ENCODE results near the gene KRT14. TPM values are rescaled to one million over a fixed set of nuclear protein-coding genes. Genes with fewer than 3 reads are reported as not detected.
"Not testable (repeated sequence)": the region's sequence is repeated elsewhere in the genome, so short reads cannot be mapped to it uniquely, and the experiment has no call there.

KRT14 gene
- total RNA-seq, 1 donor from 2014 or later: not detected

DNA sequence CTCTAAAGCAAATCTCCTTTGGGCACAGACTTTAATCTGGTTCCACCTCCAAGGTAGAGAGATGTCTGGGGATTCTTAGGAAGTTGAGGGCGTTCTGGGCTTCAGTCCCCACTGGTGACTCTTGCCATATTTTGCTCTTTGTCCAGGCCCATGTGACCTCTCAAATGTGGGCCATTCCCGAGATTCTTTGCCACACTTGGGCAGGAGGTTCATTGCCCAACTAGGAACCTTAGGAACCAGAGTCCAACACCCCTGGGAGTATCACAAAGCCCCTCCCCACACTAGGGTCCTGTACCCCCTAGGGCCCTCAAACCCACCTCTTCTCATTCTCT lies 6.5 kb downstream of the KRT14 start:
- no peak for DNase-seq (ENCODE audit: low read depth)

DNA sequence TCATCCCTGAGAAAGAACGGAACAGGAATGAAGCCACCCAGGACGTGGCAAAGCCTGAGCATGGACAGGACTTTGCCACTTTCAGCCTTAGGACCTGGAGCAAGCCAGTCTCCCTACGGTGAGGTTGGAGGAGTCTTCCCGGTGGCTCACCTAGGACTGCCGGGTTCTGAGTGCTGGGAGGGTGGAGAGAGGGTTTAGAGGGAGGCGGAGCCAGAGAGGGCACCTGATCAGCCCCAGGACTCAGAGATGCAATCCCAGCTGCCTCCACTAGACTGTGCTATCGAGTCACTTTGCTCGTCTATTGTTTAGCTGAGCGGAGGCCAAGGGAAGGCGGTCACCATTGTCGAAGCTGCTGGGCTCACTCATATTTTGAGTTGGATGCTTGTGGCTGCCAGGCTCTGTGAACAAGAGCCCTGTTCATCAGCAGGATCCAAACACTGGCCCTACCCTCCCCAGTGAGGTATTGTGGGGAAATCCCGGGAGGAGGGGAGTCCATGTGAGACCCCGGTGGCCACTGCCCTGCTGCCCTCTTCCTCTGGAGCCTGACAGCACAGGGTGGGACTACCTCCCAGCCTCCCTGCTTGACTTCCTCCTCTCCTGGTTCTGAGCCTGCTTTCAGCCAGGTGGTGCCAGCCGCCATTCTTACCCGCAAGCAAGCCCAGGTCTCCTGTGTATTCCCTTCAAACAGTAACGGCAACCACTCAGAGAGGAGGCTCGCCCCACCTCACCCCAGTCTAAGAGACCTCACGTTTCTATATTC lies 7.0 kb downstream of the KRT14 start:
- DNase-seq (ENCODE audit: low read depth): peak; percentile 63

DNA sequence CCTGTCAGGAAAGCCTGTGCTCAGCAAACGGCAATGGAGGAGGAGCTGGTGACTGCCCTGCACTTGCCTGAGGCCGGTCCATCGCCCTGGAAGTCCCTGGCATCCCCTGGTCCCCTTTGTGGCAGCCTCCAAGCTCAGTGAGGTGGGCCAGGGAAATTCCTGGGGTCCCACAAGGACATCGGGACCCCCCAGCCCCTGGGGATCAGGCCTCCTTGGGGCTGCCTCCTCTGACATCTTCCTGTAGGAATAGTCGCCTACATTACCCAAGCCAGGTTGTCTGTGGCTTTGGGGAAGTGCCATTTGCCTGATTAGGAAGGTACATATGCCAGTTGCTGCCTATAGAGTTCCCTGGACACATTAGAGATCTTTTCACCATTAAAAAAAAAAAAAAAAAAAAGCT lies 7.7 kb downstream of the KRT14 start:
- no peak for DNase-seq (ENCODE audit: low read depth)

DNA sequence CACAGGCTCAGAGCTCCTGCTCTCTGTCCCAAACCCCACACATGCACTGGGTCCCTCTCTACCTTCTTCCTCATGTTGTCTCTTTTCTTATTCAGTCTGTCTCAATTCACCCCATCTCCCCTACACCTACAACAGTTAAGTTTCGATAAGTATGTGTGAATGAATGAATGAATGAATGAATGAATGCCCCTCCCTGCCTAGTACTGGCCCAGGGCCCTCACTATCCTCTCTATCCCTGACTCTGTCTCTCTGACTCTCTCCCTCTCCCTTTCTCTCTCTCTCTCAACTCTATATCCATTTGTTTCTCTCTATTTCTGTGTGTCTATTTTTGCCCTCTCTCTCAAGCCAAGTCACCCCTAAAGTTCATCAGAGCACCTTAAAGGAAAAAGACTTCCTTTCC lies 8.2 kb downstream of the KRT14 start:
- DNase-seq (ENCODE audit: low read depth): no peak

DNA sequence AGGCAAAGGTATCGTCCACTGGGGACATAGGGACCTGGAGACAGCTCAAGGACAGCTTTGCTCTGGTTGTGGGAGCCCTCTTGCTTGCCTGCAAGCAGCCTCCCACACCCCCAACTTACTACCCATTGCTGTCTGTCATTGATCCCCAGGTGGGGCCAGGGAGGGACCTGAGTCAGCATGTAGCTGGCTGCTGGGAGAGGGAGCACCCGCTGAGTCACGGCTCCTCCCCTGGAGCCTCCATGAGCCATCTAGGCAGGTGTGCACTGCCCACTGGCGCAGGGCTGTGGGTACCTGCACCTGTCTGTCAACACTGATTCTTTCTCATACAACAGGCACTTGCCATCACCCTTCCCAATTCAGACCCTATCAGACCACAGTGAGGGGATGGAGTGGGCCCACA lies 10.0 kb downstream of the KRT14 start:
- DNase-seq (ENCODE audit: low read depth): not testable (repeated sequence)

DNA sequence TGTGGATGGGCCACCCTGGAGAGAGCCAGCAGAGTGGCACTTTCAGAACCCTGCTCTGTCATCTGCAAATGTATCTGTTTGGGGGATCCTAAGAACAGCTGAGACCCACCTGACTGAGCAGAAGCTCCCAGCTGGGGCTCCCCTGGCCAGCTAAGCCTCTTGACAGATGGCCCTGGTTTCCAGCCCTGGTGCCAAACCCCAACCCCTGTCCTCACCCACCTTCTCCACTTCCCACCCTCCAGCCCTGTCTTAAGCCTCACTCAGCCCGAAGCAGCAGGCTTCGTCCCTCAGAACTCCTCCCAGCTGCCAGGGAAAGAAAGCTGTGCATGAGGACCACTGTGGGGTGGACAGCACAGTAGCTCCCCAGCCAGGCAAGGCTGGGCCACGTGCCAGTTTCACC lies 11.4 kb downstream of the KRT14 start:
- peak; percentile 62 for DNase-seq (ENCODE audit: low read depth)

DNA sequence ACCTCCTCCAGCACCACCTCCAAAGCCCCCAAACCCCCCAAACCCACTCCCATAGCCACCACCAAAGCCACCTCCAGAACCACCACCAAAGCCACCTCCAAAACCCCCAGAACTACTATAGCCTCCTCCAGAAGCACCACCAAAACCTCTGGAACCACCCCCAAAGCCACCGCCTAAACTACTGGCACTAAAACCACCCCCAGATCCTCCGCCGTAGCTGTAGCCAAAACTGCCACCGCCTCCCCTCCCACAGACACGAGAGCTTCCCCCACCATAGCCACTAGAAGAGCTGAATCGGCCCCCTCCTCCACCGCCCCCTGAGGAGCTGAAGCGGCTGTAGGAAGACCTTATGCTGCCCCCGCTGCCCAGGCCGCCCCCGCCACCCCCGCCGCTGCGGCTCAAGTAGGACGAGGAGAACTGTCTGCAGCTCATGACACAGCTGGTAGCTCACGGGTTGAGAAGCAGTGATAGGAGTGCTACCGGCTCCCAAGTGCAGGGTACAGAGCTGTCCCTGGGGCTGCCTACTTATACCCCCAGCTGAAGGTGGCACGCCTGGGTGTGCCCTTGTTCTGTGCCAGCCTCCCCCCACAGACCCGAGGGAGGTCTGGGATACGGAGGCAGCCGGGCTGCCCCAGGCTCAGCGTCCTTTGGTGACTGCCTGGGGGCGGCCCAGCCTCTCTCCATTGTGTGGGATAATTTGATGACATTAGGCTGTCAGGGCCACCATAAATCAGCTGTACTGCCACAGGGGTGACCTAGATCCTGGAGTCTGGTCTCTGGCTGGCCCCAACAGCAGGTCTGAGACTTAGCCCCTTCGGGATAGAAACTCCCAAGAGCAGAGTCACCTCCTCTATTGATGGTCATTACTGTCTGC lies 14.9 kb downstream of the KRT14 start, which contains the start of gene KRT9:
Gene KRT9, minus strand, starts transcription at position 499 of the 874 bp plus-strand sequence. Its CDS starts 67 bp downstream, at position 432.
- no peak for DNase-seq (ENCODE audit: low read depth)

DNA sequence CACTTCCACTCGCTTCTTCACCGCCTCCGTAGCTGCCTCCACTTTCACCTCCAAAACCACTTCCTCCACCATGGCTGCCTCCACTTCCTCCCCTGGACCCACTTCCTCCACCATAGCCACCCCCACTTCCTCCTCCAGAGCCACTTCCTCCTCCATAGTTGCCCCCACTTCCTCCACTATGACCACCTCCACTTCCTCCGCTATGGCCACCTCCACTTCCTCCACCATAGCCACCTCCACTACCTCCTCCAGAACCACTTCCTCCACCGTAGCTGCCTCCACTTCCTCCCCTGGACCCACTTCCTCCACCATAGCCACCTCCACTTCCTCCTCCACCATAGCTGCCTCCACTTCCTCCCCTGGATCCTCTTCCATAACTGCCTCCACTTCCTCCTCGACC lies 19.4 kb downstream of the KRT14 start:
- no peak for DNase-seq (ENCODE audit: low read depth)

DNA sequence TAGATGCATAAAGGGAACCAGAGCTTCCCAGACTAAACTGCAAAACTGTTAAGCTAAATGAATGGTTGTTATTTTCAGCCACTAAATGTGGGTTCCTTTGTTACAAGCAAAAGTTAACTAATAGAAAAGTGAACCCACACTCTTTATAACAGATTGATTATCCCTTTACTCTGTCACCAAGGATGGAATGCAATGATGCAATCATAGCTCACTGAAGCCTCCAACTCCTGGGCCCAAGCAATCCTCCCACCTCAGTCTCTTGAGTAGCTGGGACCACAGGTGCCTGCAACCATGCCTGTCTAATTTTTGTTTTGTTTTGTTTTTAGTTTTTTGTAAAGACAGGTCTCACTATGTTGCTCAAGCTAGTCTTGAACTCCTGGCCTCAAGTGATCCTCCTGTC lies 21.4 kb downstream of the KRT14 start:
- DNase-seq (ENCODE audit: low read depth): no peak

DNA sequence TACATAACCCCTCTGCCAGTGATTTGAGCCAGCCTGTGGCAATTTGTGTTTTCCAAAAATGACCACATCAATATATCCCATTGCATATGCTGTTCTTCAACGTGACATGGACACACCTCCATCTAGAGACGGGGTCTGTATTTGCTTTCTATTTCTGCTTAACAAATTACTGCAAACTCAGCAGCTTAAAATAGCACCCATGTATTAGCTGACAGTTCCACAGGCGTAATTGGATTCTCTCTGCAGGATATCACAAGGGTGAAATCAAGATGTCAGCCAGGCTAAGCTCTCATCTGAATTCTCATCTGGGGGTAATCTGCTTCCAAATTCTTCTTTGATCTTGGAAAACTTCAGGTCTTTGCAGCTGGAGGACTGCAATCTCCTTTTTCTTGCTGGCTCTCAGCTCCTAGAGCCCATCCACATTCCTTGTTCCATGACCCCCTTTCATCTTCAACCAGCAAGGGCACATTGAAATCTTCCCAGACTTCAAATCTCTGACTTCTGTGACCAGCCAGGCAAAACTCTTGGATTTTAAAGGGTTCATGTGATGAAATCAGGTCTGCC lies 23.0 kb downstream of the KRT14 start:
- peak; percentile 11 for DNase-seq (ENCODE audit: low read depth)

DNA sequence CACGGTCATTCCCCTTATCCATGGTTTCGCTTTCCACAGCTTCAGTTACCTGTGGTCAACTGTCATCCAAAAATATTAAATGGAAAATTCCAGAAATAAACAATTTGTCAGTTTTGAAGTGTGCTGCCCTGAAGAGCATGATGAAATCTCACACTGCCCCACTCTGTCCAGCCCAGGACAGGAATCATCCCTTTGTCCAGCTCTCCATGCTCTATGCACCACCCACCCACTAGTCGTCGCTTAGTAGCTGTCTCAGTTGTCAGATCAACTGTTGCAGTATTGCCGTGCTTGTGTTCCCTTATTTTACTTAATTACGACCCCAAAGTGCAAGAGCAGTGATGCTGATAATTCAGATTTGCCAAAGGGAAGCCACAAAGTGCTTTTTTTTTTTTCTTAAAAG lies 25.1 kb downstream of the KRT14 start:
- DNase-seq (ENCODE audit: low read depth): no peak

DNA sequence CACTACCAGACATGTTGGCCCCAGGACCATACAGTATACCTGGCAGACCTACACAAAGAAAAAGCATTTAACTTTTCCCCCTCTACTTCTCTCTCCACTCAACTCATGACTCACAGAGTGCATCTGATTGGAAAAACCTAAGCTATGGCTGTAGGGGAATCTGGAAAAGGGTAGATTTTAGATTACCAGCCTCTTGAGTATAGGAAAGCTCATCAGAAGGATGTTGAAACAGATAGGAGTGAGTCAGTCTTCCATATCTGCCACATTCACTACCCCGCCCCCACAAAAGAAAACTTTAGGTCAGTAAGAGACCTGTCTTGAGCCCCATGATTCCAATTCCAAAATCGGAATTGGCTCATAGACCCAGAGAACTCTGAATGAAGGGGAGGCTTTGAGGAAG lies 27.1 kb downstream of the KRT14 start:
- DNase-seq (ENCODE audit: low read depth): no peak

DNA sequence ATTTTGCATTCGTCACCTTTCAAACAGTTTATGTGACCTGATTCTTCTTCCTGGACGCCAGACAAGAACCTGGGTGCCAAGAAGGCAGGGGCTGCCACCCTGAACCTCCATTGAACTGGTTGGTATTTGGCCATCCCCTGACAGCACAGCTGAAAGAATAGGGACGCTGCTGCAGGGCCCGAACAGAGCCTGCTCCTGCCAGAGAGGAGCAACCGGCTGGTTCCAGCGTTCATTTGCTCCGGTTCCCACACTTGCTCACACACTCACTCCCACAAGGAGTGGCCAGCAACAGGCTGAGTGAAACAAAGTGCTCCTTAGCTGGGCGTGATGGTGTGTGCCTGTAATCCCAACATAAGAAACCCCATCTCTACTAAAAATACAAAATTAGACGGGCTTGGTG lies 29.8 kb downstream of the KRT14 start:
- DNase-seq (ENCODE audit: low read depth): no peak

DNA sequence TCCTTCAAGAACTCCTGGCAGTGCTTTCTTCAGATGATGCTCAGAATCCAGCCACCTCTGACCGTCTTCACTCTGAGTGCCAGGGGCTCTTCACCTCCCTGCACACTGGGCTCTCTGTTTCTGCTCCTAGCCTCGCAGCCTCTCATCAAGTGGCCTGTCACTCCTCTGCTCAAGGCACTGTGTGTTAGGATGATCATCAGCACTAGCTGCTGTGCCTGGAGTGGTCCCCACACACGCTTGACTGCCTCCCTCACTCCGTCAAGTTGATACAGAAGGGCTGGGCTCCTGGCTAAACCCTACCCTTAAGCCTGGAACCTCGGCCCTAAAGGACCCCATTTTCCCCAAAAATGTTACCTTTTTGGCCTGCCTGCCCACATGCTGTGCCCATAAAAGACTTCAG lies 30.4 kb downstream of the KRT14 start:
- DNase-seq (ENCODE audit: low read depth): no peak

DNA sequence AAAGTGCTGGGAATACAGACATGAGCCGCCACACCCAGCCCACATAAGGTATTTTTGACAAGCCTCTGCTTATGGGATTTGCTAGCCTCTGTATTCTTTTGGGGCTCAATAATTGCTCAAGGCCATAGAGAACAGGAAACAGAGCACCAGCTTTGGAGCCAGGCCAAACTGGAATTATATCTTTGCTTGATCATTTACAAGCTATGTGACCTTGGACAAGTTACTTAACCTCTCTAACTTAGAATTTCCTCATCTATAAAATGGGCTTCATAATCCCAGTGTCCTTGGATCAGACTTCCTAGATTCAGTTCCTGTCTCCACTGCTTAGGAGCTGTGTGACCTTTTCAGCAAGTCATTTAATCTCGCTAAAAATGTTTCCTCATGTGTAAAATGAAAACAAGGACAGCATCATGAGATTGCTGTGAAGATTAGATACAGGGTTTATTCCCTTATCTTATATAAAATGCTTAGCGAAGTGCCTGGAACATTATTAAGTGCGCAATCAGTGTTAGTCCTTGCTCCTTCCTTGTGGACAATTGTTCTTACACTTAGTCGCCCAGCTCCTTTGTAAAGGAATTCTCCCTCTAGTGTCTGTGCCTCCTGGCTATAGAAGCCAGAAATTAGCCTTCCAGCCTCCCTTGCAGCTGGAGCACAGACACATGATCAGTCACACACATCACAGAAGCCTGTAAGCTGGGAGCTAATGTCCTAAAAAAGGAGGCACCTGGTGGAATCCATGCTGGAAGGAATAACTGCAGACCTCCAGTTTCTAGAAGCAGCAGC lies 31.4 kb downstream of the KRT14 start:
- no peak for DNase-seq (ENCODE audit: low read depth)

DNA sequence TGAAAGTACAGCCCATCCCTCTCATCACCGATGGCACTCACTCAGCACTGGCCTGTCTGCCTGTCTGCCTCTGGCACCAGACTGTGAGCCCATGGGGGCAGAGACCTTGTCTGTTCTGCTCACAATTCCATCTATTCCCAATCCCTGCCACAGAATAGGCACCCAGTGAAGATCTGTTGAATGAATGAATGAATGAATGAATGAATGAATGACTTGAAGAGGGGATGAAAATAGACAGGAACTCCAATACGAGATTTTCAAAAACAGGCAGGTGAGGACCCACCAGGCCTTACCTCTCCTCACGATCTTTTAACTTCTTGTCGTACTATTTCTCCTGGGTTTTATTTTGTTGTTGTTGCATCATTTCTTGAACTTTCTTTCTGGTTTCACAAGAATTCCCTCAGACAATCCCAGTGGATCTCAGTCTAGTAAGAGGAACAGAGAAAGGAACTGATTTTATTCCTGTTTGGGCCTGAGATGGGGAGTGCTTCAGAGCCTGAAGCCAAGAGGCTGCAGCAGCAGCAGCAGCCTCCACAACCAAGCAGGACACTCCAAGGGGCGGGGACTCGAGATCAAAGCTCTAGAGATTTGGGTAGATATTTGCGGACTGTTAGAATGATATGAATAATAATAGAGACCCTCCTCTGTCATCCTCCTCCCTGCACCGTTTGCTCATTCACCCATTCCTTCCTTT lies 32.6 kb downstream of the KRT14 start:
- DNase-seq (ENCODE audit: low read depth): no peak

DNA sequence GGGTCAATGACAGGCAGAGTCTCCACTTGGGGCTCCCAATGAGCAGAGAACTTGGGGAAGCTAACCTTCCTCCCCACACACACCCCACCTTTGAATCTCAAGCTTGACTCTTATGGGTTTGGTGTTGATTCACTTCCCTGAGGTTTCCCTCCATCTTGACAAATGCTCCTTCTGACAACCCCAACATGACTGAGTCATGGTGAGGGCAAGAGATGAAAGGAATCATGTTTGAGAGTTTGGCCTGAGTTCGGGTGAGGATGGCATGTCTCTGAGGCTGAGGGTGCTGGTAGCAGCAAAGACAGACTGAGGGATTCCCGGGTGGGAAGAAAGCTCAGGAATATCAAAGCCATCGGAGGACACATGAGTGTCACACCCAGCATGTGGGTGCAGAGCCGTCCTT lies 33.5 kb downstream of the KRT14 start:
- no peak for DNase-seq (ENCODE audit: low read depth)

DNA sequence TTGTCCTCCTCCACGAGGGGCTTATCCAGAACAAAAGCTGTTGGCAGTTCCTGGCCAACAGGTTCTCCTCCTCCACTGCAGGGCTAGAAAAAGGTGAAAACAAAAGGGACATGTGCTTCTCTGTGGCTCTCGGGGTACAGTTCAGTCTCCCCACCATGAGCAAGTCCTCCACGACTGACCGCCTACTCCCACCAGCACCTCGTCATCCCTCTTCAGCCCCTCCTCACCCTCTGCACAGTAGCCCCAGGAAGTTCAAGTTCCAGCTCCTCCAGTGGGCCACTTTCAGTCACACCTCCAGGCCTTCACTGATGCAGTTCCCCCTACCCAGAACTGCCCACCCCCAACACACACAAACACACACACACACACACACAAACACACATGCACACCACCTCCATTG lies 34.2 kb downstream of the KRT14 start:
- no peak for DNase-seq (ENCODE audit: low read depth)

DNA sequence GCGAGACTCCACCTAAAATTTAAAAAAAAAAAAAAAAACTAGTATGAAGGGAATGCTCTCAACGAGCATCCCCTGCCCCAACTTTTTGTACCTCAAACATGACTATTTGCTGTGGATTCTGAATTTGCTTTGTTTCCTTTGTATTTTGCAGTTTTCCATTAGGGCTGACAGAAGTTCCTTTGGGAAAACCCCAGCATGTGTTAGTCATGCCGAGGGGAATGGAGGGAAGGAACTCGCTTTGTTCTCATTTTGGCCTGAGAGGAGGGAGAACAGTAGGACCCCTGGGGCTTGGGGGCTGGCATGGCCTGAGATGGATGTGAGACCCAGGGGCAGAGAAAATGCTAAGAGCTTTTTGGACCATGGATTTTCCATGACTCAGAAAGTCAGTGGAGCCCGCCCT lies 35.3 kb downstream of the KRT14 start:
- DNase-seq (ENCODE audit: low read depth): no peak

DNA sequence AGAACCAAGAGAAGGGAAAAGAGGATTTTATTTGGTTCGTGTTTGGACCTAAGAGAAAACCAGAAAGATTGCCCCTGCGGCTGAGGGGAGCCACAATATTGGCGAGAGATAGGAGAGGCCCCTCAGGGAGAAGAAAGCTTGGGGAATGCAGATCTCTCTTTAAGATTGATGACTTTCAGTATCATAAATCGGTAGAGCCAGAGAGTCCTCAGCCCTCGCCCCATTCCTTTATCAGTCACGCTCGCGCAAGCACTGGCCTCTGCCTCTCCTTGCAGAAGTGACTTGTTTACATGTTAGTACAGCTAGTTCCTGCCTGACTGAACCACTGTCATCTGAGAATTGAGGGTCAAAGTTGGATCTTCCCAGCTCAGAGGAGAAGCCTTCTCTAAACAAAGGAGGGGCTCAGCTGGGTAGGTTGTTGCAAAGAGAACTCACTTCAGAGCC lies 37.1 kb downstream of the KRT14 start:
- no peak for DNase-seq (ENCODE audit: low read depth)
